ENCODE data around the gene FRMD3. TPM values are rescaled to one million over a fixed set of nuclear protein-coding genes. Genes with fewer than 3 reads are reported as not detected.

The FRMD3 gene
- total and polyA plus RNA-seq, 3 experiments from 2014 or later, result 0.35 to 0.68 (median 0.62) TPM

DNA sequence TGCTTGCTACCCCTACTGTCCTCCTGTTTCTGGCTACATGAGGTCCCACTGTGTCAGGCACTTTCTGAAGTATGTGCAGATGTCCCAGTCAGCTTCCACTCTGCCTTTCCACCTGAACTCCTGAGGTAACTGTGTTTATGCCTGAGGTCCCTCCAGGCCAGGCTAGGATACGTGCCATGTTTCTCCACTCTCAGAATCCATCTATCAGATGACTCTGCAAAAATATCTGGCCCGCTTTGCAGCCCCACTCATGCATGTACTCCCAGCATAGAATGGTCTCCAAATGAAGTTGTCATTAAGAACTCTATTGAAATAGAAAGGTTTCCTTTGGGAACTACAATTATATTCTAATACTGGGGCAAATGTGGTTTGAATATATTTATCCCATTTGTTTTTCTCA is 243.4 kb downstream of the FRMD3 start:
- Histone ChIP-seq H3K9me3 (ENCODE audit: low read length) (no peaks in the 10 kb centered on the region), H3K4me3 (ENCODE audit: low read length) (no peak overlapping the region), H3K27me3 (ENCODE audit: insufficient read depth, low read length, poor library complexity, severe bottlenecking) (no peaks in the 10 kb centered on the region), H3K27ac (ENCODE audit: low read depth, low read length) (no peak overlapping the region), H3K4me1 (ENCODE audit: insufficient read depth, low read length) (no peaks in the 10 kb centered on the region), H3K36me3 (ENCODE audit: insufficient read depth, low read length) (no peaks in the 10 kb centered on the region)
- Mint-ChIP-seq H3K36me3 (peaks cover 3 to 12% (median 6%) of the 10 kb centered on the region in 3 donors), H3K4me3 (no peak overlapping the region), H3K4me1 (no peaks in the 10 kb centered on the region), H3K27ac (peak overlapping the region in 1 of 8 donors; percentile 47), H3K9me3 (no peaks in the 10 kb centered on the region), H3K27me3 (peaks cover 0 to 3% of the 10 kb centered on the region in 2 donors)
- ChIA-PET POLR2A (no interaction called here), CTCF (no interaction called here)
- DNase-seq, result no peak

DNA sequence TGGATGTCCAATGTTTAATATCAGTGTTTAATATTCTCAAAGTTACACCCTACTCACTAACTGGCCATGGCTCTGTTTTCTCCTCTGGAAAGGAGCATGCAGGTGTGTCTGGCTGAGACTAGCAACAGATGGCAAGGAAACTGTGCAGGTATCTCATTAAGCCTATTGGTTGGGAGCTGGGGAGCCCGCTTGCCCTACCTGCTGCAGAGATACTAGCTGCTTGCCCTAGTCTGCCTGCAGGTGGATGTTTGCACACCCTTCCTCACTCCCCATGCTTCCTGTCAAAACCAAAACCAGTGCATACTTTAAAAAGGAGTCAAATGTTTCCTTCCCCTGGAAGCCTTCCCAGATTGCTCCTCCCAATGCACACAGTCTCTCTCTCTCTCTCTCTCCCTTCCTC is 247.0 kb downstream of the FRMD3 start:
- Histone ChIP-seq H3K9me3 (ENCODE audit: low read length) (no peaks in the 10 kb centered on the region), H3K4me3 (ENCODE audit: low read length) (no peak overlapping the region), H3K36me3 (ENCODE audit: insufficient read depth, low read length) (no peaks in the 10 kb centered on the region), H3K27me3 (ENCODE audit: insufficient read depth, low read length, poor library complexity, severe bottlenecking) (no peaks in the 10 kb centered on the region), H3K4me1 (ENCODE audit: insufficient read depth, low read length) (no peaks in the 10 kb centered on the region), H3K27ac (ENCODE audit: low read depth, low read length) (no peak overlapping the region)
- no peak for DNase-seq
- Mint-ChIP-seq H3K27ac (no peak overlapping the region), H3K36me3 (peaks cover 0 to 3% (median 0%) of the 10 kb centered on the region in 3 donors), H3K27me3 (peaks cover 0 to 3% of the 10 kb centered on the region in 2 donors), H3K4me1 (no peaks in the 10 kb centered on the region), H3K4me3 (no peak overlapping the region), H3K9me3 (no peaks in the 10 kb centered on the region)
- ChIA-PET CTCF (no interaction called here), POLR2A (no interaction called here)

- CTCF ChIA-PET, result no interaction called here
- Mint-ChIP-seq H3K4me1 (no peaks in the 10 kb centered on the region), H3K27me3 (peaks cover 0 to 3% of the 10 kb centered on the region in 2 donors), H3K4me3 (no peak overlapping the region), H3K36me3 (peaks cover 0 to 3% (median 0%) of the 10 kb centered on the region in 3 donors), H3K27ac (no peak overlapping the region), H3K9me3 (no peaks in the 10 kb centered on the region)
- no peak for DNase-seq
- POLR2A ChIA-PET, result no interaction called here
- H3K4me1 ChIP-seq (ENCODE audit: insufficient read depth, low read length), result no peaks in the 10 kb centered on the region
- no peaks in the 10 kb centered on the region for H3K9me3 ChIP-seq (ENCODE audit: low read length)
- no peak overlapping the region for H3K27ac ChIP-seq (ENCODE audit: low read depth, low read length)
- H3K27me3 ChIP-seq (ENCODE audit: insufficient read depth, low read length, poor library complexity, severe bottlenecking), result no peaks in the 10 kb centered on the region
- no peaks in the 10 kb centered on the region for H3K36me3 ChIP-seq (ENCODE audit: insufficient read depth, low read length)
- H3K4me3 ChIP-seq (ENCODE audit: low read length), result no peak overlapping the region
Observed at GRCh38 chr9:83290692-83291091, 247.5 kb downstream of the FRMD3 start.

GRCh38 chr9:83287021-83287420 is 251.2 kb downstream of the FRMD3 start:
- CTCF ChIA-PET, result no interaction called here
- no peaks in the 10 kb centered on the region for H3K9me3 Mint-ChIP-seq
- H3K27me3 Mint-ChIP-seq, result no peaks in the 10 kb centered on the region
- POLR2A ChIA-PET, result no interaction called here
- H3K4me3 ChIP-seq (ENCODE audit: low read length), result no peak overlapping the region
- H3K4me1 Mint-ChIP-seq, result no peaks in the 10 kb centered on the region
- no peaks in the 10 kb centered on the region for H3K36me3 ChIP-seq (ENCODE audit: insufficient read depth, low read length)
- no peaks in the 10 kb centered on the region for H3K9me3 ChIP-seq (ENCODE audit: low read length)
- H3K27ac ChIP-seq (ENCODE audit: low read depth, low read length), result no peak overlapping the region
- H3K36me3 Mint-ChIP-seq, result peaks cover 0 to 3% (median 0%) of the 10 kb centered on the region in 3 donors
- no peak for DNase-seq
- no peaks in the 10 kb centered on the region for H3K27me3 ChIP-seq (ENCODE audit: insufficient read depth, low read length, poor library complexity, severe bottlenecking)
- no peak overlapping the region for H3K4me3 Mint-ChIP-seq
- H3K4me1 ChIP-seq (ENCODE audit: insufficient read depth, low read length), result no peaks in the 10 kb centered on the region
- peak overlapping the region in 1 of 8 donors; percentile 66 for H3K27ac Mint-ChIP-seq

DNA sequence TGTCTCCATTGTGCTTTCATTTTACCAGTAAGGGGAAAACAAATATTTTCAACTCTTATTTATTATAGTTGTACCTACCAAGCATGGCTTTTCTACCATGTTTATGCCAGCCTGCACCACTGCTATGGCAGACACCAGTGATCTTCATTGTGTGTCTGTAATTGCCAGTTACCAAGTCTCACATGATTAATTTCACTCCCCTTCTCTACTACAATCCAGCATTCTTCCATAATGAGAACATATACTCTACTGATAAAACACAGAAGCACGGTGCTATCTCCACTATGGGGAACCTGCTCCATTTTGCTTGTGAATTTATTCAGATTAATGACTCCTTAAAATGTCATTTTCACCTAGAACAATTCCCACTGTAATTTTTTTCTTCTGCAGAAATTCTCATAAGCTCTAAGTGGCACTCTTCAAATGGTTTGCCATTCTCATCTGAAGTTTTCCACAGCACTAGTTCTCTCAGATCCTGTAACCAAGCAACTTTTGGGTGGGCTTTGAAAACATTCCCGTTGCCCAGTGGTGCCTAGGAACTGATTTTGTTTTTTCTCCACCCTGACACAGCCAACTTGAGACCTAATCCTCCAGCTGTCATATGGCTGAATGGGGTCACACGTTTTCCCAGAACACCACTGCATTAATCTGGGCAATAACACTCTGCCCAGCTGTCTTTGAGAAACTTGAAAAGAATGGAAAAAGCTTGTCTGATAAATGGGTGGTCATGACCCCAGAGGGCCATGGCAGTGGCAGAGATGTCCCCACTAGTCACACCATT is 252.6 kb downstream of the FRMD3 start:
- Histone ChIP-seq H3K4me1 (ENCODE audit: insufficient read depth, low read length) (no peaks in the 10 kb centered on the region), H3K4me3 (ENCODE audit: low read length) (no peak overlapping the region), H3K36me3 (ENCODE audit: insufficient read depth, low read length) (no peaks in the 10 kb centered on the region), H3K27ac (ENCODE audit: low read depth, low read length) (no peak overlapping the region), H3K9me3 (ENCODE audit: low read length) (no peaks in the 10 kb centered on the region), H3K27me3 (ENCODE audit: insufficient read depth, low read length, poor library complexity, severe bottlenecking) (no peaks in the 10 kb centered on the region)
- H3K9me3 Mint-ChIP-seq, result no peaks in the 10 kb centered on the region
- H3K27me3 Mint-ChIP-seq, result no peaks in the 10 kb centered on the region
- ChIA-PET POLR2A (no interaction called here), CTCF (no interaction called here)
- no peak overlapping the region for H3K27ac Mint-ChIP-seq
- DNase-seq, result no peak
- H3K4me3 Mint-ChIP-seq, result no peak overlapping the region
- H3K4me1 Mint-ChIP-seq, result no peaks in the 10 kb centered on the region
- H3K36me3 Mint-ChIP-seq, result peaks cover 0 to 3% (median 0%) of the 10 kb centered on the region in 3 donors

- no peaks in the 10 kb centered on the region for H3K27me3 Mint-ChIP-seq
- no peaks in the 10 kb centered on the region for H3K9me3 ChIP-seq (ENCODE audit: low read length)
- H3K27me3 ChIP-seq (ENCODE audit: insufficient read depth, low read length, poor library complexity, severe bottlenecking), result no peaks in the 10 kb centered on the region
- CTCF ChIA-PET, result no interaction called here
- no peaks in the 10 kb centered on the region for H3K4me1 Mint-ChIP-seq
- H3K36me3 Mint-ChIP-seq, result peaks cover 0 to 3% (median 0%) of the 10 kb centered on the region in 3 donors
- POLR2A ChIA-PET, result no interaction called here
- H3K9me3 Mint-ChIP-seq, result peaks cover 0 to under 1% (median 0%) of the 10 kb centered on the region in 5 donors
- no peaks in the 10 kb centered on the region for H3K36me3 ChIP-seq (ENCODE audit: insufficient read depth, low read length)
- H3K4me3 ChIP-seq (ENCODE audit: low read length), result no peak overlapping the region
- H3K27ac ChIP-seq (ENCODE audit: low read depth, low read length), result no peak overlapping the region
- no peak for DNase-seq
- H3K4me1 ChIP-seq (ENCODE audit: insufficient read depth, low read length), result no peaks in the 10 kb centered on the region
- no peak overlapping the region for H3K27ac Mint-ChIP-seq
- H3K4me3 Mint-ChIP-seq, result no peak overlapping the region
Observed at GRCh38 chr9:83284746-83285145, 253.5 kb downstream of the FRMD3 start.

DNA sequence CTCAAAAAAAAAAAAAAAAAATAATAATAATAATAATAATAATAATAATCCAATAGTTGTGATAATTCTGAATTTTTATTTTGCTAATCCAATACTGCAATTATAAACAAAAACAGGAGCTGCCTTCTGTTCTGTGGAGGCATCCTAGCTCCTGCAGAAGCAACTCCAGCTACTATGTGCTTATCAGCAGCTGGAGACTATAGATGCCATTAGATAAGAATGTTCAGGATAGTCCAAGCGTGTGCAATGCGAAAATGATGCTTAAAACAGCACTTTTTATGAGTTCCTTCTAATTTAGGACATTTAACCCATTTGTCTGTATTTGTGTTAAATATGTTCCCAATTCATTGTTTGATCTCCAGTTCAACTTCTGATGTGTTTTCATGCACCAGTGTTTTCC is 254.7 kb downstream of the FRMD3 start:
- CTCF ChIA-PET, result no interaction called here
- Histone ChIP-seq H3K36me3 (ENCODE audit: insufficient read depth, low read length) (no peaks in the 10 kb centered on the region), H3K27me3 (ENCODE audit: insufficient read depth, low read length, poor library complexity, severe bottlenecking) (no peaks in the 10 kb centered on the region), H3K27ac (ENCODE audit: low read depth, low read length) (no peak overlapping the region), H3K4me3 (ENCODE audit: low read length) (no peak overlapping the region), H3K9me3 (ENCODE audit: low read length) (no peaks in the 10 kb centered on the region), H3K4me1 (ENCODE audit: insufficient read depth, low read length) (no peaks in the 10 kb centered on the region)
- H3K27me3 Mint-ChIP-seq, result no peaks in the 10 kb centered on the region
- no peak for DNase-seq
- no peaks in the 10 kb centered on the region for H3K4me1 Mint-ChIP-seq
- H3K4me3 Mint-ChIP-seq, result no peak overlapping the region
- peaks cover 0 to 5% (median 0%) of the 10 kb centered on the region in 5 donors for H3K9me3 Mint-ChIP-seq
- H3K27ac Mint-ChIP-seq, result no peak overlapping the region
- POLR2A ChIA-PET, result no interaction called here
- H3K36me3 Mint-ChIP-seq, result peaks cover 0 to 2% (median 0%) of the 10 kb centered on the region in 3 donors

GRCh38 chr9:83281306-83282255 is 256.6 kb downstream of the FRMD3 start:
- ChIA-PET CTCF (no interaction called here), POLR2A (no interaction called here)
- Mint-ChIP-seq H3K36me3 (no peaks in the 10 kb centered on the region), H3K27ac (no peak overlapping the region), H3K4me1 (no peaks in the 10 kb centered on the region), H3K9me3 (peaks cover 0 to 5% (median 0%) of the 10 kb centered on the region in 5 donors), H3K27me3 (no peaks in the 10 kb centered on the region), H3K4me3 (no peak overlapping the region)
- Histone ChIP-seq H3K36me3 (ENCODE audit: insufficient read depth, low read length) (no peaks in the 10 kb centered on the region), H3K9me3 (ENCODE audit: low read length) (no peaks in the 10 kb centered on the region), H3K27me3 (ENCODE audit: insufficient read depth, low read length, poor library complexity, severe bottlenecking) (no peaks in the 10 kb centered on the region), H3K27ac (ENCODE audit: low read depth, low read length) (no peak overlapping the region), H3K4me1 (ENCODE audit: insufficient read depth, low read length) (no peaks in the 10 kb centered on the region), H3K4me3 (ENCODE audit: low read length) (no peak overlapping the region)
- no peak for DNase-seq

Data from CD8-positive, alpha-beta memory T cell (primary cell).